Adipocyte (in vitro differentiated cells): Measurements from ENCODE around the gene IL12RB2.

ENCODE experiments used
- DNase-seq: peaks from one replicate; pipeline ENCODE4 v3.0.0-alpha.2; 2015; ENCODE audit warnings: low read depth
- H3K27me3 ChIP-seq: replicated peaks from 2 replicates; pipeline ENCODE4 v1.7.0; 2013; ENCODE audit warnings: mild to moderate bottlenecking, low read length, moderate library complexity; ENCODE audit not compliant: control insufficient read depth, insufficient read depth
- H3K36me3 ChIP-seq: 2 replicates; pipeline ENCODE4 v1.7.0; 2013; ENCODE audit warnings: low read length, mild to moderate bottlenecking, moderate library complexity; ENCODE audit not compliant: control insufficient read depth, insufficient read depth, severe bottlenecking
- H3K4me1 ChIP-seq: 2 replicates; pipeline ENCODE4 v1.7.0; 2013; ENCODE audit warnings: mild to moderate bottlenecking, low read length, moderate library complexity; ENCODE audit not compliant: control insufficient read depth, insufficient read depth
- H3K4me3 ChIP-seq: 2 replicates; pipeline ENCODE4 v1.7.0; 2013; ENCODE audit warnings: mild to moderate bottlenecking, low read length, moderate library complexity
- H3K9ac ChIP-seq: 2 replicates; pipeline ENCODE4 v1.7.0; 2013; ENCODE audit warnings: mild to moderate bottlenecking, low read length, moderate library complexity
- H3K9me3 ChIP-seq: 2 replicates; pipeline ENCODE4 v1.7.0; 2013; ENCODE audit warnings: mild to moderate bottlenecking, low read length, moderate library complexity; ENCODE audit not compliant: control insufficient read depth

Gene IL12RB2

DNA sequence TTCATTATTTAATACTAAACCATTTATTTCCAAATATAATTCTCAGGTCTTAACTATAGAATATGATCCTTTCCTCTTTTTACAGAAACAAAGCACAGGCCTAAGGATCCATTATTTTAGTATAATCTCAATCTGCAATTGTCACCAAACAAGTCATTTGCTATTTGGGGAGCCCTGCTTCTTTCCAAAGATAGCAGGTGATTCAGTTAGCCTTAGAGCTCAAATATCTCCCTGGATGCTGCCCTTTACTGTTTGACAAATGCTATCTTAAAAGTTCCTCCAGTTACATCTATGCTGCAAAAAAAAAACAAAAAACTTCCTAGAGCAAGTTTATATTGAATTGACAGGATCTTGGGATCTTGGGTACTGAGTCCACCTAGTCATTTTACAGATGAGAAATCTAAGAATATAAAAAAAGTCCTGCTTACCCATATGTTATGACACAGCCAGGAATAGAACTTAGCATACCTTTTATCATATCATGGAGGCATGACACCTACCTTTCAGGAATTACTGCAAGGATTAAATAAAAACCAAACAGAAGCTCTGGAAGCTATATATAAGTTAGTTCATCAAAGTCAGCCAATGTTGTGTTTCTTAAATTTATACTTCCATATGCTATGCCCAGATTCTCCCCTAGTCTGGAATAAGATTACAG is 113.3 kb downstream of the IL12RB2 start:
- DNase-seq, result no peak
- Histone ChIP-seq H3K36me3 (peaks cover 99% of the 10 kb centered on the region), H3K4me3 (no peak overlapping the region), H3K27me3 (no peaks in the 10 kb centered on the region), H3K4me1 (peaks cover 2% of the 10 kb centered on the region), H3K9me3 (no peaks in the 10 kb centered on the region), H3K9ac (no peak overlapping the region)

DNA sequence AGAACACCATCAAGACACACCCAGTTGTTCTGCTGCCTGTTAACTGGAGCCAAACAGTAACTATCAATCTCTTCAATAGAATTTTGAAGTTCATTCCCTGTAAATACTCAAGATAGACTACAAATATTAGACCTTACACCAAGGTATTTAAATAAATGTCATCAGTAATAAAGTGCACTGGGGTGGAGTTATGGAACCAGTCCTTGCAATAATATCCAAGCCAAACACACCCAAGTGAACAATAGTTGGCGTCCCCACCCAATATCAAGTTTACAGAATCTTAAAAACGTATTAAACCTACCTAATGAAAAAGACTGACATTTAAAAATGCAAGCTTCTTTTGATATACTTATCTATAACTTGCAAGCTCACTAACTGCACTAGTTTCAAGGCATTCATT is 119.8 kb downstream of the IL12RB2 start:
- H3K4me3 ChIP-seq, result peak overlapping the region; percentile 97
- no peaks in the 10 kb centered on the region for H3K27me3 ChIP-seq
- peaks cover 31% of the 10 kb centered on the region for H3K4me1 ChIP-seq
- no peaks in the 10 kb centered on the region for H3K9me3 ChIP-seq
- DNase-seq, result no peak
- H3K9ac ChIP-seq, result peak overlapping the region; percentile 95
- H3K36me3 ChIP-seq, result peaks cover 38% of the 10 kb centered on the region

DNA sequence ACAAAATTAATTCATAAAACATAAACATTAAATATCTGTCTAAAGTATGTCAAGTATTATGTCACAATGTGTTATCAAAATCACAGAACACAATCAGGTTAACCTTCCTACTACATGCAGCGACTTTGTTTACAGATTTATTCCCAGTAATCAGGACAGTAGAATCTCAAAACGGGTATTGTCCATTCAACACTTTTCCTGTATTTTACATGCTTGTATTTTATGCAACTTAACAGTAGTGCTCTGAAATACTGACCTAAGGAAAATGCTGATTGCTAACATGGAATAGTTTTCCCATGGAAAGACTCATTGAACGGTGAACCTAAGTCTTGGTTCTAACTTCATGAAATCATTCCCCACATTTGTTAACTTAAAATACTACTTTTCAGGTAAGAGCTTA is 120.3 kb downstream of the IL12RB2 start:
- H3K4me1 ChIP-seq, result peaks cover 31% of the 10 kb centered on the region
- peak; percentile 12 for DNase-seq
- H3K9me3 ChIP-seq, result no peaks in the 10 kb centered on the region
- peaks cover 33% of the 10 kb centered on the region for H3K36me3 ChIP-seq
- H3K4me3 ChIP-seq, result peak overlapping the region; percentile 97
- H3K27me3 ChIP-seq, result no peaks in the 10 kb centered on the region
- peak overlapping the region; percentile 95 for H3K9ac ChIP-seq

DNA sequence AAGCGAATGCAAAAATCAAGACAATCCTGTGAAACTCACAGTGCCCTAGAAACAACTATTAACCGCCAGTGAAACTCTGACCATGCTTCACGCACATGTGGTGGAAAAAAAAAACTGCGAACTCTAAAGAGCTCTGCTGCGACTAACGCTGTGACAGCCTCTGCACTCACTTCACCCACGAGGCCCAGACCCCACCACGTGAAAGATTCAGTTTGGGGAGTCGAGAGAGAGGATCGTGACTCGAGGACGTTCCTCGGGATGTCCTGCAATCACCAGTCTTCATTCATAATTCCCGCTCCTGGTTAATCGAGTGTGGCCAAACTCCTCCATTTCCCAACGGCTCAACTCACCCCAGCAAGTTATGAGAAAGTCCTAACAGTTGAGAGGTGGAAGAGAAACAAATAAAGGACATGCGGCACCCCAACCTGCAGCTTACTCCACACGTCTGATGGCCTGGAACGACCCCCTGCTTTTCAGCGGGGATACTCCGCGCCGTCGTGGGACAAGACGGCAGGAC is 121.4 kb downstream of the IL12RB2 start:
- H3K9me3 ChIP-seq, result no peaks in the 10 kb centered on the region
- H3K27me3 ChIP-seq, result no peaks in the 10 kb centered on the region
- peak; percentile 54 for DNase-seq

DNA sequence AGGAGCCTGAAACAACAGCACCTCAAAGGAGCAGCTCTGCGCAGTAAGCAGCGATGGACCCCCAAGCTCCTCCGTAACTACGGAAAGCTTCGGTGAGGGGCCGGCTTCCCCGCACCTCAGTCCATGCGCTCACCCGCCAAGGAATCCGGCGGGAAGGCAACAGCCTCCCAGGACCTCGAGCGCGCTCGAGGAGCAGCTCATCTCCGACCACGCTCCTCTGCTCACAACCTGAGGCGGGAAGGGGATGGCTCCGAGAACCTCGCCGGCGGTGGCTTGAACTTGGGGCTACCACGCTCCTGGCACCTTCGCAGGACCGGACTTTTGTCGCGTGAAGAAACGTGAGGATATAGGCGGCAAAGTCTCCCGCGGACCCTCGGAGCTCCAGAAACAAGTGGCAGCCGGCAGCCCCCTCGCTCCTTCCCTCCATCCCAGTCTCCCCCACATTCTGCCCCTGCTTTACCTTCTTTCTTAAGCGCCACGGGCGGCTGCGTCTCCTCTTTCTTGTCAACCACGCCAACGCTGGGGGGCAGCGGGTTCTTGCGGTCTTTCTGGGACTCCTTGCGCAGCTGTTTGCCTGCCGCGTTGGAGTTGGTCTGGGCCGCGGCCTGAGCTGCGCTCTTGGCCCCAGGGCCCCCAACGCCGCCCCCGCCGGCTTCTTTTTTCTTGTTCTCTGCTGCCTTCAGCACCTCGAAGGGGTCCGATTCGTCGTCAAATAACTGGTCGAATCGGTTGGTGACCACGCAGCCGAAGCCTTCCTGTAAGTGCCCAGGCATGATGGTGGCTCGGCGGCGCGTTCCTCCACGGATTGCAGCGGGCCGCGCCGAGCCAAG is 122.1 kb downstream of the IL12RB2 start:
- H3K4me3 ChIP-seq, result peak overlapping the region; percentile 97
- no peaks in the 10 kb centered on the region for H3K9me3 ChIP-seq
- DNase-seq, result peak; percentile 66
- peak overlapping the region; percentile 95 for H3K9ac ChIP-seq
- H3K4me1 ChIP-seq, result peaks cover 31% of the 10 kb centered on the region
- H3K36me3 ChIP-seq, result peaks cover 15% of the 10 kb centered on the region
- no peaks in the 10 kb centered on the region for H3K27me3 ChIP-seq

More for the DNA sequence above, 121.4 kb downstream of the IL12RB2 start:
- Histone ChIP-seq H3K4me1 (peaks cover 31% of the 10 kb centered on the region), H3K9ac (peak overlapping the region; percentile 95), H3K36me3 (peaks cover 22% of the 10 kb centered on the region), H3K4me3 (peak overlapping the region; percentile 97)

DNA sequence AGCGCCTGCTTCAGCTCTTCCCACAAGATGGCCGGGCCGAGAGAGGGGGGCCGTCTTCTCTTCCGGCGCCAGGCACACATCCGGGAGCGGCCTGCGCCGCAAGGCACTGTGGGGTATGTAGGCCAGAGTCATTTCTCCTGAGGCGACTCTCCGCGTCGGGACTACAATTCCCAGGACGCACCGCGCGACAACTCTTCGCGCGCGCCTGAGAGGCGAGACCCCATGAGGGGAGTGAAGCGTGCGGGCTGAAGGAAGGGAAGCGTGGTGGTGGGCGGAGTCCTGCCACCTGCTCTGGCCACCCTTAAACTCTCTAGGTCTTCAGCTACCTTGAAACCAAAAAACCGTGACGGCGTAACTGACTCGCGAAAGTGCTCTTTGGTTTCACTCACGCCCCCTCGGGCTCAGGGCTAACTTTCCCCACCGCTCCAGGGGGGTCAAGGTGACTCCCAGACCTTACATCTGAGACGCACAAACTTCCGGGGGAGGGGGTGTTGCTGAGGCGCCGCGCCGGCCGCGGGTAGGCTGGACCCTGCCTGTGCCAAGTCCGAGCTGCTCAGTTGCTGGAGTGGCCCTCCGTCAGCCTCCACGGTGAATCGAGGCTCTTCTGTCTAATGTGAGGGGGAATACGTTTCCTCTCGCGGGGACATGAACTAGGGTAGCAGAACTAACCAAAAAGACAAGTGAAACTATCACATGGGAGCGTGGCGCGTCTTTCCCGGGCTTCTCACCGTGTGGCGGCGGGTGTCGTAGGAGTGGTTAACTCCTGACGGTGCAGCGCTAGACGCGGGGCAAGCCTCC is 122.9 kb downstream of the IL12RB2 start, which contains the start of gene SERBP1:
TSS of gene SERBP1 (minus strand) at position 45 of the 798 bp plus-strand sequence. CDS start 102 bp downstream, outside the sequence.
- Histone ChIP-seq H3K9me3 (no peaks in the 10 kb centered on the region), H3K27me3 (no peaks in the 10 kb centered on the region), H3K4me3 (peak within 1 kb of the TSS; percentile 97), H3K4me1 (peaks cover 31% of the 10 kb centered on the region), H3K9ac (peak within 1 kb of the TSS; percentile 95), H3K36me3 (peaks cover 7% of the 10 kb centered on the region)
- peak; percentile 98 for DNase-seq

DNA sequence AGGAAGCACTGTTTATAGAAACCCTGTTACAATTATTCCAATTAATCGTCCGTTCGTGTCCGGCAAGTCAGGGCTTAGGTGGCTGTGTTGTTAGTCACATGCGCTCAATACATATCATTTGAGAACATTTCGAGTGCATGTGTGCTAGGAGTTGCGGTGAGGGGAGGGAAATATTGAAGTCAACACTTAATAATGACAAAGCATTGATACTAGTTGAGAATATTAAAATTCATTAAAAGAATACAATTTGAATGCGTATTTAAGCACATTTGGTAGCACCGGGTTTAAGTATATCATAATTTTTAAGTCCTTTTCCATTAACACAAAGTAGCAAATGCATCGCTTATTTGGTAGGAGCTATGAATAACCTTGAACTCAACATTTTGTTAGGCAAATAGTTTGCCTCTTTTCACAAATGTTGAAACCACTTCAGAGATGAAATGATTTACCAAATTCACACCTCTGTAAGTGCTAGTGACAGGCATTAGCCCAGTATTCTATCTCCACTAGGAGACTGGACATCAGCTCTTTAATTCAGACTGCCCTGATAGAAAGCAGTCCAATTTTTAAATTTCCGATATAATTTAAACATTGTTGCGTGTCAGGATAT is 123.6 kb downstream of the IL12RB2 start:
- H3K36me3 ChIP-seq, result peaks cover under 1% of the 10 kb centered on the region
- no peaks in the 10 kb centered on the region for H3K9me3 ChIP-seq
- no peaks in the 10 kb centered on the region for H3K27me3 ChIP-seq
- DNase-seq, result no peak
- peak overlapping the region; percentile 97 for H3K4me3 ChIP-seq
- H3K9ac ChIP-seq, result peak overlapping the region; percentile 95
- peaks cover 26% of the 10 kb centered on the region for H3K4me1 ChIP-seq

DNA sequence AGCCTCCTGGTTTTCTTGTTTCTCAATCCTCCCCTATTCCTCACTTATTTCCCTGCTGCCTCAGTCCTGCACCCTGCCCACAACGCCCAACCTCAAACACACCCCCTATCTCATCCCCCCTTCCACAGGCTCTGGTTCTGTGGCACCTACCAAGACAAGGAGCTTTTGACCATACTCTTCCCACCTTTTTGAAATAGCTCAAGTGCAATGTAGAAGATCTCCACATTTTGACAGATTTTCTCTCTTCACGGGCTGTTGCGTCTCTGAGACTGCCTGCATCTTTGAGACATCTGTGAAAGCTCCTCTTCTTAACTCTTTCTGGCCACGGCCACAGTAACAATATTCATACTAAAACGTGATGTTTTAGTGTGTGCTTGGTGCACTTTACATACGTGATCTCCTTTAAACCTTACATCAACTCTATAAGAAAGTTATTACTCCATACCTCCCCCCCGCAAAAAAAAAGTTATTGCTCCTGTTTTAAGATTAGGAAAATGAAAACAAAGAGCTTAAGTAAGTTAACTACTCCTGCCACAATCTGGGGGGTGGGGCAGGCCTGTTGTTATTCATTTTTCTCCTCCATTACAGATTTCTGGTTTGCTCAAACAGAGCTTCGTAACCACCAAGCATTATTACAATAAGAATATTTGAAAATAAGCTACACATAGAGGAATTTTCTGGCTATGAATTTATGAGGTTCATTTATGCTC is 124.4 kb downstream of the IL12RB2 start:
- H3K9me3 ChIP-seq, result no peaks in the 10 kb centered on the region
- peak overlapping the region; percentile 97 for H3K4me3 ChIP-seq
- no peaks in the 10 kb centered on the region for H3K27me3 ChIP-seq
- peak overlapping the region; percentile 95 for H3K9ac ChIP-seq
- peaks cover 20% of the 10 kb centered on the region for H3K4me1 ChIP-seq
- DNase-seq, result no peak
- no peaks in the 10 kb centered on the region for H3K36me3 ChIP-seq

DNA sequence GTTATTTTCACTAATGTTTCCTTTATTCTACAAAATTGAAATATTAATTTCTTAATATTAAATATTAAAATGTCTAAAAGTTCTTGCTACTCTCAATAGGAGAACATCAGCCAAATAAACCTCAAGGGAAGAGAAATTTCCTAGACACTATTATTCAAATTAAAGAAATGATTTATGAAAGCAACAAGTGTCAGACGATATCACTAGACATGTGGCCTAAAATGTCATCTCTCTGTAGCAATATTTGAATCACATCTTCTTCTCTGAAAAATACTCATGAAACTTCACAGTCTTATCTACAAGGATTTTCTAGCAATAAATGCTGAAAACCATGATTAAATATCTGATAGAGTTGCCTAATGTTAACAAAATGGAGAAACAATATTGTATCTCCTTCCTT is 125.1 kb downstream of the IL12RB2 start:
- Histone ChIP-seq H3K9me3 (no peaks in the 10 kb centered on the region), H3K9ac (no peak overlapping the region), H3K27me3 (no peaks in the 10 kb centered on the region), H3K4me3 (no peak overlapping the region), H3K4me1 (peaks cover 14% of the 10 kb centered on the region), H3K36me3 (no peaks in the 10 kb centered on the region)
- DNase-seq, result no peak

DNA sequence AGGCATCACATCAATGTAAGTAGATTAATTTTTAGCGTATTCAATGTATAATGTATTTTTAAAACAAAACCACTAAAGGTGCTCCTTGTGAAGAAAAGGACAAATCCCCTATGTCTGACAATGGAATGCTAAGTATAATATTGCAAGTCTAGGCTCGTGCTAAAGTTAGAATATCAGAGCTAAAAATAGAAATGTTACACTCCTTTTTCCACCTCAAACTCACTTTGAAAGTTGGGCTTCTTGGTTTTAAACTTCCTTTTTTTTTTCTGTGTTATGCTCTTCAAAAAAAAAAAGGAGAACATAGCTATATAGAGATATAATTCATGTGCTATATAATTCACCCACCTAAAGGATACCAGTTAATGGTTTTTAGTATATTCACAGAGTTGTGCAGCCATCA is 126.2 kb downstream of the IL12RB2 start:
- Histone ChIP-seq H3K36me3 (no peaks in the 10 kb centered on the region), H3K4me1 (peaks cover 14% of the 10 kb centered on the region), H3K9ac (no peak overlapping the region), H3K9me3 (no peaks in the 10 kb centered on the region), H3K4me3 (no peak overlapping the region), H3K27me3 (no peaks in the 10 kb centered on the region)
- peak; percentile 31 for DNase-seq
